ENCODE measurements around the gene MAD1L1. TPM values are rescaled to one million over a fixed set of nuclear protein-coding genes. Genes with fewer than 3 reads are reported as not detected.
"Not testable (repeated sequence)": the region's sequence is repeated elsewhere in the genome, so short reads cannot be mapped to it uniquely, and the experiment has no call there.

Gene MAD1L1
- total and polyA plus RNA-seq, 4 donors, result 43.0 to 54.9 (median 49.9) TPM

DNA sequence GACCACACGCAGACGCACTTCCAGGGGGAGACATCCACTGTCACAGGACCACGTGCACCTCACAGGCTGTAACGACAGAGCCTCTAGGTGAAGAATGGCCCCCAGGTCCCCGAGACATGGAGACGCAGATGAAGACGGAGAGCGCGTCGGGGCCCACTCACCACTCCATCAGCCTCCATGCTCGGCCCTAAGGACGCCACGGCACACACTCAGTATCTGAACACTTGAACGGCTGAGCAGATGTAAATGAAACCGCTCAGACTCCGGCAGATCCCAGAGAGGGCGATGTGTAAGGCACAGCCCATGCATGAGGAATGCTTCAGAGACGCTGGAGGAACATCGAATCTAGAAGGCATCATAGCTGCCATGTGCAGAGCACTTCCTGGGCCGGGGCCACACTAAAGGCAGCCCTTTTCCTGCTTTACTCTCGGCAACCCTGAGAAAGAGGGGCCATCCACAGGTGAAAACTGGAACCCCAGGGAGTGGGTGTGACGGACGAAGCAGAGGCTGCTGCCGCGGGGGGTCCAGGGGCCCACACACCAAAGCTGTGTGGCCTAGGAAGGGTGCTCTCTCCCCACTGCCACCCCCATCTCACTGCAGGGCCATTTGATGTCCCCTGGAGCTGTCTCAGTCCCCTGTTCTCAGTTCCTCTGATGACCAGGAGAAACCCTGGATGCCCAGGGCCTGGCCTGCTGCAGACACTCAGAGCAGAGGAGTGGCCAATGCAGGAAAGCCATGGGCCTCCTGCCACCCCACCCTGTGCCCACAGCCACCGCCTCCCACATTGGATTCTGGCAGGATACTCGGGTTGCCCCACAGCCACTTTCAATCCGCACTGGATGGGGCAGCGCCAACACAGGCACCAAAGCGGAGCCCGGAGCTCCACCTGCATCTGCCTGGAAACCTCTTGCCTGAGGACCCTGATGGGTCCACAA is 253.8 kb downstream of the MAD1L1 start:
- DNase-seq (no peak), ATAC-seq (ENCODE audit: insufficient read depth, low FRiP score) (no peak)
- no peak overlapping the region for H3K9ac ChIP-seq (ENCODE audit: insufficient read depth in 1 of 2, low read length in 2 of 2)
- H3K27ac ChIP-seq (ENCODE audit: low read depth in 1 of 2, low read length in 1 of 2), result no peak overlapping the region
- H3K4me3 ChIP-seq, result no peak overlapping the region
- H3K9me3 ChIP-seq (ENCODE audit: control insufficient read depth in 4 of 4, insufficient read depth in 3 of 4, low read length in 3 of 4), result peaks cover 0 to 2% (median 0%) of the 10 kb centered on the region in 4 donors
- WGBS, 2 donors, result 96% methylated on average over 31 of the region's 31 CpGs
- H3K36me3 ChIP-seq (ENCODE audit: control insufficient read depth in 4 of 4, insufficient read depth in 4 of 4, low read length in 4 of 4), result peaks cover 0 to 14% (median 3%) of the 10 kb centered on the region in 4 donors
- TF ChIP-seq, protein P1, sequence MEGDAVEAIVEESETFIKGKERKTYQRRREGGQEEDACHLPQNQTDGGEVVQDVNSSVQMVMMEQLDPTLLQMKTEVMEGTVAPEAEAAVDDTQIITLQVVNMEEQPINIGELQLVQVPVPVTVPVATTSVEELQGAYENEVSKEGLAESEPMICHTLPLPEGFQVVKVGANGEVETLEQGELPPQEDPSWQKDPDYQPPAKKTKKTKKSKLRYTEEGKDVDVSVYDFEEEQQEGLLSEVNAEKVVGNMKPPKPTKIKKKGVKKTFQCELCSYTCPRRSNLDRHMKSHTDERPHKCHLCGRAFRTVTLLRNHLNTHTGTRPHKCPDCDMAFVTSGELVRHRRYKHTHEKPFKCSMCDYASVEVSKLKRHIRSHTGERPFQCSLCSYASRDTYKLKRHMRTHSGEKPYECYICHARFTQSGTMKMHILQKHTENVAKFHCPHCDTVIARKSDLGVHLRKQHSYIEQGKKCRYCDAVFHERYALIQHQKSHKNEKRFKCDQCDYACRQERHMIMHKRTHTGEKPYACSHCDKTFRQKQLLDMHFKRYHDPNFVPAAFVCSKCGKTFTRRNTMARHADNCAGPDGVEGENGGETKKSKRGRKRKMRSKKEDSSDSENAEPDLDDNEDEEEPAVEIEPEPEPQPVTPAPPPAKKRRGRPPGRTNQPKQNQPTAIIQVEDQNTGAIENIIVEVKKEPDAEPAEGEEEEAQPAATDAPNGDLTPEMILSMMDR (IDR thresholded peaks at IDR 0.05; ENCODE audit: control extremely low read depth, extremely low read depth), result no peak
- H3K4me1 ChIP-seq (ENCODE audit: control insufficient read depth in 5 of 5, insufficient read depth in 5 of 5, low read length in 5 of 5), result no peaks in the 10 kb centered on the region
- H3K27me3 ChIP-seq (ENCODE audit: control insufficient read depth in 3 of 3, insufficient read depth in 3 of 3, low read length in 2 of 3), result no peaks in the 10 kb centered on the region

DNA sequence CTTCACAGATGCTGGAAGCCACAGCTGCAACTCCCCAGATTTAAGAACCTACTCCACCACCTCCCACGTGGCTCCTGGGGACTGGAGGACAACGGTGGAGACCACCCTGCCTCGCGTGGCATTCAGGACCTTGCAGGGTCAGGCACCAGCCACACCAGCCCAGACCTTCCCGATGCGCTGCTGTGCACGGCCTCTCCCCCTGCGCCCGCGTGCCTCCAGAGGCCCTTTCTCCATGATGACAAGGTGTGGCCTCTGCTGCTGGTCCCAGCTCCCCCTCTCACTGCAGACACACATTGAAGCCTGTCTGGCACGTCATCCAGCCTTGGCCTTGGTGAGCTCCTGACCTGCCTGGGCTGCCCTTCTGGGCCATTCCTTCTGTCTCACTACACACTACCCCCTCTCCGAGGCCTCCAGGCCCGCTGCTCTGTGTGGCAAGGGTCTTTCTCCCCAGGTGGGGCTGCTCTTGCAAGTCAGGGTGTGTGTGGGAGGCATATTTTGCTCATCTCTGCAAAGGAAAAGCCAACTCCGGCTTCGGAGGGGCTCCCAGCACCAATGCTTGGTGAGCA is 254.8 kb downstream of the MAD1L1 start:
- H3K9ac ChIP-seq (ENCODE audit: insufficient read depth in 1 of 2, low read length in 2 of 2), result no peak overlapping the region

DNA sequence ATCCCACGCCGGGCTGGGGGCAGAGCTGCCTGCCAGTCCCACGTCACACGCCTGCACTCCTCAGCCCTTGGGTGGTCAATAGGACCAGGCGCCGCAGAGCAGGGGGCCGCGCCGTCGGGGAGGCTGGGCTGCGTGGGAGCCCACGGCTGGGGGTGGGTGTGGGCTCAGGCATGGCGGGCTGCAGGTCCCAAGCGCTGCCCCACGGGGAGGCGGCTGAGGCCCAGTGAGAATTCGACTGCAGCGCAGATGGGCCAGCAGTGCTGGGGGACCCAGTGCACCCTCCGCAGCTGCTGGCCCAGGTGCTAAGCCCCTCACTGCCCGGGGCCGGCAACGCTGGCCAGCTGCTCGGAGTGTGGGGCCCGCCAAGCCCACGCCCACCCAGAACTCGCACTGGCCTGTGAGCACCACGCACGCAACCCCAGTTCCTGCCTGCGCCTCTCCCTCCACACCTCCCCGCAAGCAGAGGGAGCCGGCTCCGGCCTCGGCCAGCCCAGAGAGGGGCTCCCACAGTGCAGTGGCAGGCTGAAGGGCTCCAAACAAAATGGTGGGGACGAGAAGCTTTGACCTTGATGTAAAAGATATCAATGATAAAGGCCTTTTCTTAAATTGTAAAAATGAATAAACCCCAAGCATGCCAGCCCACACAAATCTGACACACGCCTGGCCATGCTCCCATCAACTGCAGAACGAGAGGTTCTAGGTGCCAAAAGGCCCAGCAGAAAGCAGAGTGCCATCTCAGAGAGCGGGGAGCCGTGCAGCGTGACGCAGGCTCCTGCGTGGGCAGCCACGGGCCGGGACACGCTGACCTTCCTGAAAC is 255.5 kb downstream of the MAD1L1 start:
- ATAC-seq (ENCODE audit: insufficient read depth, low FRiP score) (no peak), DNase-seq (no peak)
- Histone ChIP-seq H3K36me3 (ENCODE audit: control insufficient read depth in 4 of 4, insufficient read depth in 4 of 4, low read length in 4 of 4) (peaks cover 0 to 16% (median 3%) of the 10 kb centered on the region in 4 donors), H3K4me1 (ENCODE audit: control insufficient read depth in 5 of 5, insufficient read depth in 5 of 5, low read length in 5 of 5) (no peaks in the 10 kb centered on the region), H3K4me3 (no peak overlapping the region), H3K27ac (ENCODE audit: low read depth in 1 of 2, low read length in 1 of 2) (no peak overlapping the region), H3K9ac (ENCODE audit: insufficient read depth in 1 of 2, low read length in 2 of 2) (no peak overlapping the region), H3K27me3 (ENCODE audit: control insufficient read depth in 3 of 3, insufficient read depth in 3 of 3, low read length in 2 of 3) (no peaks in the 10 kb centered on the region), H3K9me3 (ENCODE audit: control insufficient read depth in 4 of 4, insufficient read depth in 3 of 4, low read length in 3 of 4) (peaks cover 0 to 2% (median 0%) of the 10 kb centered on the region in 4 donors)
- TF ChIP-seq, protein P1 (IDR thresholded peaks at IDR 0.05; ENCODE audit: control extremely low read depth, extremely low read depth), result no peak
- 94% methylated on average over 43 to 44 of the region's 44 CpGs for WGBS, 2 donors

More for the DNA sequence above, 254.8 kb downstream of the MAD1L1 start:
- DNase-seq (no peak), ATAC-seq (ENCODE audit: insufficient read depth, low FRiP score) (no peak)
- WGBS, 2 donors, result 93 to 95% methylated on average over 15 of the region's 15 CpGs
- Histone ChIP-seq H3K4me3 (no peak overlapping the region), H3K36me3 (ENCODE audit: control insufficient read depth in 4 of 4, insufficient read depth in 4 of 4, low read length in 4 of 4) (peaks cover 0 to 16% (median 3%) of the 10 kb centered on the region in 4 donors), H3K27ac (ENCODE audit: low read depth in 1 of 2, low read length in 1 of 2) (no peak overlapping the region), H3K4me1 (ENCODE audit: control insufficient read depth in 5 of 5, insufficient read depth in 5 of 5, low read length in 5 of 5) (no peaks in the 10 kb centered on the region), H3K27me3 (ENCODE audit: control insufficient read depth in 3 of 3, insufficient read depth in 3 of 3, low read length in 2 of 3) (no peaks in the 10 kb centered on the region), H3K9me3 (ENCODE audit: control insufficient read depth in 4 of 4, insufficient read depth in 3 of 4, low read length in 3 of 4) (peaks cover 0 to 2% (median 0%) of the 10 kb centered on the region in 4 donors)
- TF ChIP-seq, protein P1 (IDR thresholded peaks at IDR 0.05; ENCODE audit: control extremely low read depth, extremely low read depth), result no peak

DNA sequence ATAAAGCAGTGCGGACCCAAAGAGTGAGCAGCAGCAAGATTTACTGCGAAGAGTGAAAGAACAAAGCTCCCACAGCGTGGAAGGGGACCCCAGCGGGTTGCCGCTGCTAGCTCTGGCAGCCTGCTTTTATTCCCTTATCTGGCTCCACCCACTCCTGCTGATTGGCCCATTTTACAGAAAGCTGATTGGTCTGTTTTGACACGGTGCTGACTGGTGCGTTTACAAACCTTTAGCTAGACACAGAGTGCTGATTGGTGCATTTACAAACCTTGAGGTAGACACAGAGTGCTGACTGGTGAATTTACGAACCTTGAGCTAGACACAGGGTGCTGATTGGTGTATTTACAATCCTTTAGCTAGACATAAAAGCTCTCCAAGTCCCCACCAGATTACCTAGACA is 256.2 kb downstream of the MAD1L1 start:
- not testable (repeated sequence) for H3K27ac ChIP-seq (ENCODE audit: low read depth in 1 of 2, low read length in 1 of 2); H3K9ac ChIP-seq (ENCODE audit: insufficient read depth in 1 of 2, low read length in 2 of 2); H3K27me3 ChIP-seq (ENCODE audit: control insufficient read depth in 3 of 3, insufficient read depth in 3 of 3, low read length in 2 of 3); H3K4me3 ChIP-seq; ATAC-seq (ENCODE audit: insufficient read depth, low FRiP score); H3K4me1 ChIP-seq (ENCODE audit: control insufficient read depth in 5 of 5, insufficient read depth in 5 of 5, low read length in 5 of 5); H3K9me3 ChIP-seq (ENCODE audit: control insufficient read depth in 4 of 4, insufficient read depth in 3 of 4, low read length in 3 of 4); DNase-seq
- peaks cover 0 to 16% (median 3%) of the 10 kb centered on the region in 4 donors for H3K36me3 ChIP-seq (ENCODE audit: control insufficient read depth in 4 of 4, insufficient read depth in 4 of 4, low read length in 4 of 4)
- WGBS, 2 donors, result 96% methylated on average over 8 of the region's 8 CpGs
